ENCODE data around the gene CXCL13. TPM values are rescaled to one million over a fixed set of nuclear protein-coding genes. Genes with fewer than 3 reads are reported as not detected.
"Not testable (repeated sequence)": the region's sequence is repeated elsewhere in the genome, so short reads cannot be mapped to it uniquely, and the experiment has no call there.

CXCL13 gene
- total and polyA plus RNA-seq, 2 experiments from 2014 or later: not detected

DNA sequence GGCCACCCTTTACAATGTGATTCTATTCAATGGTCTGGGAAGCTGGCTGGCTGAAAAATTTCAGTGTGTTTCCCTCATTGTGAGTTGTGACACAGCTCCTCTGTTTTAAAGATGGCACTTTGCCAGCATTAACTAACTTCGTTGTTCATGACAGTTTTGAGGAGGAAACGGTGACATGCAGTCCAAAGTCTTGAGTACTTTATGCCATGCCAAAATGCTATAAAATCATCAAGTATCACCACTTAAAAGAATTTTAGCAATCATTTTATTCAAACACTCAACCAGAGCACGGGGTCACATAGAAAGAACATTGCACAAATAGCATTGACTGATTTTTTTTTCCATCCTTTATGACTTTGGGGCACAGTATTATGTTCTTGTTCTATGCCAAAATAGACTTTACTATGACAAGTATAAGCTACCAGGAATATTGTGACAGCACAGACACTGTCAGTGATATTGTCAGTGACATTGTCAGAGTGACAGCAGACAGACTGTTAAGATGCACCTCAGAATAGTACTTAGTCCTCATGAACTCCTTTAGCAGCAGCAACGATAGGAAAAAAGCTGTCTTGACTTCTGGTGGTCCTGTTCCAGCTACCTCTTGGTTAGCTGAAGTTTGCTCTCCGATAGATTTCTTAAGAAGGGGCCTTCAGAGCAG lies 46.7 kb downstream of the CXCL13 start:
- H3K4me3 ChIP-seq: no peak overlapping the region
- in situ Hi-C loops (cut with MboI): no loop called here
- H2AFZ ChIP-seq: no peak overlapping the region
- no peak for DNase-seq
- H3K27me3 ChIP-seq (replicated peaks; ENCODE audit: insufficient read depth): peaks cover 16% of the 10 kb centered on the region
- TF ChIP-seq EZH2phosphoT487 (IDR thresholded peaks at IDR 0.05; ENCODE audit: insufficient read depth, low read depth) (no peak), EZH2 (IDR thresholded peaks at IDR 0.05; ENCODE audit: insufficient read depth, poor library complexity, severe bottlenecking) (no peak)
- H4K20me1 ChIP-seq (ENCODE audit: insufficient read depth): no peaks in the 10 kb centered on the region
- H3F3A ChIP-seq (ENCODE audit: insufficient read depth): no peaks in the 10 kb centered on the region
- H3K4me2 ChIP-seq (ENCODE audit: unreplicated experiment): no peak overlapping the region
- WGBS, 2 experiments (ENCODE audit: low coverage in 1 of 2, low lambda C conversion rate in 2 of 2, missing lambda C conversion rate in 2 of 2): 4 to 5% methylated on average over 5 of the region's 5 CpGs
- no peak overlapping the region for H3K27ac ChIP-seq
- H3K36me3 ChIP-seq (ENCODE audit: low read depth): no peaks in the 10 kb centered on the region
- no peak overlapping the region for H3K9ac ChIP-seq
- no peaks in the 10 kb centered on the region for H3K9me2 ChIP-seq (ENCODE audit: insufficient read depth)
- H3K79me2 ChIP-seq (ENCODE audit: insufficient read depth): no peaks in the 10 kb centered on the region
- H3K4me1 ChIP-seq (ENCODE audit: insufficient read depth): no peaks in the 10 kb centered on the region
- no peaks in the 10 kb centered on the region for H3K9me3 ChIP-seq (ENCODE audit: low read depth)

DNA sequence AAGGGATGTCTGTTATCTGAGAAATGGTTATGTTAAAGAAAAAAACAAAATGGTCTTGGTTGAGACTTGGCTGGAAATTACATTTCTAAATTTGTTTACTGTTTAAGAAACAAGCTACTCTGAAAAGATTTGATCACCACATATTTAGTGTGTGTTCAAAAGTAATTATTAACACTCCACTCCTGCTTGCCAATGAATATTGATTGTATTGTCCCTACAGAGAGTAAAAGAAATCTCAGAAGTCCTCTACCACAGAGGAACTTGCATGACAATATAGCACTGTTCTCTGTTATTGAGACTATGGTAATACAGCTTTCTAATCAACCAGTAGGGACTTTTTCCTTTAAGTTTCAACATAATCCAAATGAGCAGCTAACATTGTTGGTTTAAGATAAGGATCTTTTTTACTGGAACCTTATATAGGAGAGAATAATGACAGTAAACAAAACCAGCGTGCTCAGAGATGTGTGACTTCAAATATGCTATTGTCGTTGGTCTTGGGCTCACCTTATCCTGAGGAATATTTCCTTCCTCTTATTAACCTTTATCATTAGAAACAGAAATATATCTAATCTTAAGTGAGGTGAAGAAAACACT lies 47.6 kb downstream of the CXCL13 start:
- TF ChIP-seq EZH2phosphoT487 (IDR thresholded peaks at IDR 0.05; ENCODE audit: insufficient read depth, low read depth) (no peak), EZH2 (IDR thresholded peaks at IDR 0.05; ENCODE audit: insufficient read depth, poor library complexity, severe bottlenecking) (no peak)
- H3K79me2 ChIP-seq (ENCODE audit: insufficient read depth): no peaks in the 10 kb centered on the region
- H3K27me3 ChIP-seq (replicated peaks; ENCODE audit: insufficient read depth): peaks cover 22% of the 10 kb centered on the region
- no peak overlapping the region for H2AFZ ChIP-seq
- H3K9me2 ChIP-seq (ENCODE audit: insufficient read depth): no peaks in the 10 kb centered on the region
- H3K9ac ChIP-seq: no peak overlapping the region
- DNase-seq: no peak
- H3K36me3 ChIP-seq (ENCODE audit: low read depth): no peaks in the 10 kb centered on the region
- H4K20me1 ChIP-seq (ENCODE audit: insufficient read depth): no peaks in the 10 kb centered on the region
- no peaks in the 10 kb centered on the region for H3F3A ChIP-seq (ENCODE audit: insufficient read depth)
- H3K4me1 ChIP-seq (ENCODE audit: insufficient read depth): no peaks in the 10 kb centered on the region
- no peaks in the 10 kb centered on the region for H3K9me3 ChIP-seq (ENCODE audit: low read depth)
- 18 to 27% methylated on average over 2 of the region's 2 CpGs for WGBS, 2 experiments (ENCODE audit: low coverage in 1 of 2, low lambda C conversion rate in 2 of 2, missing lambda C conversion rate in 2 of 2)
- in situ Hi-C loops (cut with MboI): no loop called here
- no peak overlapping the region for H3K27ac ChIP-seq
- H3K4me2 ChIP-seq (ENCODE audit: unreplicated experiment): no peak overlapping the region
- no peak overlapping the region for H3K4me3 ChIP-seq

DNA sequence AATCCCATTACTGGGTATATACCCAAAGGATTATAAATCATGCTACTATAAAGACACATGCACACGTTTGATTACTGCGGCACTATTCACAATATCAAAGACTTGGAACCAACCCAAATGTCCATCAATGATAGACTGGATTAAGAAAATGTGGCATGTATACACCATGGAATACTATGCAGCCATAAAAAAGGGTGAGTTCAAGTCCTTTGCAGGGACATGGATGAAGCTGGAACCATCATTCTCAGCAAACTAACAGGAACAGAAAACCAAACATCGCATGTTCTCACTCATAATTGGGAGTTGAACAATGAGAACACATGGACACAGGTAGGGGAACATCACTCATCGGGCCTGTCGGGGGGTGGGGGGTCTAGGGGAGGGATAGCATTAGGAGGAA lies 54.7 kb downstream of the CXCL13 start:
- H3K4me3 ChIP-seq; H3K27ac ChIP-seq; H2AFZ ChIP-seq; H3K79me2 ChIP-seq (ENCODE audit: insufficient read depth); H3K9me2 ChIP-seq (ENCODE audit: insufficient read depth); H3K36me3 ChIP-seq (ENCODE audit: low read depth); H4K20me1 ChIP-seq (ENCODE audit: insufficient read depth); H3K9ac ChIP-seq; H3K9me3 ChIP-seq (ENCODE audit: low read depth); in situ Hi-C loops (cut with MboI); H3K4me1 ChIP-seq (ENCODE audit: insufficient read depth); H3K4me2 ChIP-seq (ENCODE audit: unreplicated experiment); DNase-seq; H3F3A ChIP-seq (ENCODE audit: insufficient read depth): not testable (repeated sequence)
- WGBS, 2 experiments (ENCODE audit: low coverage in 1 of 2, low lambda C conversion rate in 2 of 2, missing lambda C conversion rate in 2 of 2): 45 to 54% methylated on average over 5 of the region's 5 CpGs
- H3K27me3 ChIP-seq (replicated peaks; ENCODE audit: insufficient read depth): peaks cover 35% of the 10 kb centered on the region

Other genes with a start within 250 kb of the CXCL13 start
- gene CNOT6L, start 213.5 kb downstream of the CXCL13 start, total RNA-seq (2014; rRNA removed; shearing (Covaris generic)): 9.2 and 11.1 TPM in 2 replicates
- gene CNOT6L, start 213.5 kb downstream of the CXCL13 start, polyA plus RNA-seq (2016; fragmentation: Nextera tagmentation; extraction: Ambion mirVana): 6.5 and 7.5 TPM in 2 replicates